ENCODE data around the gene LIN52.

Gene LIN52

GRCh38 chr14:74084277-74085046, at the start of gene LIN52, which contains the start of gene ALDH6A1:
TSS of gene LIN52 (plus strand) at chr14:74084956. CDS start at chr14:74084975, 19 bp downstream.
TSS of gene ALDH6A1 (minus strand) at chr14:74084453. CDS start at chr14:74084394, 59 bp downstream.
- peak; percentile 99 for DNase-seq (ENCODE audit: low spot score)

- DNase-seq (ENCODE audit: low spot score) = no peak
Measured at GRCh38 chr14:74035556-74035955, 49.2 kb upstream of the LIN52 start.

- peak; percentile 50 for DNase-seq (ENCODE audit: low spot score)
Measured at GRCh38 chr14:74038020-74038859, 46.5 kb upstream of the LIN52 start.

- no peak for DNase-seq (ENCODE audit: low spot score)
Measured at GRCh38 chr14:74042296-74042695, 42.5 kb upstream of the LIN52 start.

- no peak for DNase-seq (ENCODE audit: low spot score)
Measured at GRCh38 chr14:74045522-74045921, 39.2 kb upstream of the LIN52 start.

- no peak for DNase-seq (ENCODE audit: low spot score)
Measured at GRCh38 chr14:74048281-74048680, 36.5 kb upstream of the LIN52 start.

GRCh38 chr14:74049876-74050495, 34.8 kb upstream of the LIN52 start:
- DNase-seq (ENCODE audit: low spot score) = no peak

- no peak for DNase-seq (ENCODE audit: low spot score)
Measured at GRCh38 chr14:74062809-74063150, 22.0 kb upstream of the LIN52 start.

- no peak for DNase-seq (ENCODE audit: low spot score)
Measured at GRCh38 chr14:74064426-74064825, 20.3 kb upstream of the LIN52 start.

- no peak for DNase-seq (ENCODE audit: low spot score)
Measured at GRCh38 chr14:74064883-74065282, 19.9 kb upstream of the LIN52 start.

GRCh38 chr14:74065746-74066575, 18.8 kb upstream of the LIN52 start:
- DNase-seq (ENCODE audit: low spot score) = no peak

GRCh38 chr14:74077401-74077800, 7.4 kb upstream of the LIN52 start:
- no peak for DNase-seq (ENCODE audit: low spot score)

GRCh38 chr14:74080820-74081460, 3.8 kb upstream of the LIN52 start:
- DNase-seq (ENCODE audit: low spot score) = no peak

GRCh38 chr14:74081491-74081890, 3.3 kb upstream of the LIN52 start:
- no peak for DNase-seq (ENCODE audit: low spot score)

- no peak for DNase-seq (ENCODE audit: low spot score)
Measured at GRCh38 chr14:74083161-74083560, 1.6 kb upstream of the LIN52 start.

- DNase-seq (ENCODE audit: low spot score) = no peak
Measured at GRCh38 chr14:74083784-74084276, 926 bp upstream of the LIN52 start.

- DNase-seq (ENCODE audit: low spot score) = no peak
Measured at GRCh38 chr14:74085047-74085637, 386 bp downstream of the LIN52 start.

GRCh38 chr14:74085828-74086227, 1.1 kb downstream of the LIN52 start:
- DNase-seq (ENCODE audit: low spot score) = no peak

GRCh38 chr14:74089251-74090020, 4.7 kb downstream of the LIN52 start:
- no peak for DNase-seq (ENCODE audit: low spot score)

GRCh38 chr14:74105381-74105780, 20.6 kb downstream of the LIN52 start:
- no peak for DNase-seq (ENCODE audit: low spot score)
